SU-DHL-6 (cell line): ENCODE measurements around the gene NUDT8.
"Not testable (repeated sequence)": the region's sequence is repeated elsewhere in the genome, so short reads cannot be mapped to it uniquely, and the experiment has no call there.

Source experiments
- H2AFZ ChIP-seq: fragments of 200-600 bp; sonication (generic); 2 replicates; pipeline ENCODE4 v1.6.1; 2014; ENCODE audit warnings: low read depth, mild to moderate bottlenecking, moderate library complexity, mixed read lengths, antibody characterized with exemption, low read length; ENCODE audit not compliant: severe bottlenecking
- H3F3A ChIP-seq: fragments of 200-600 bp; shearing (Covaris generic); 2 replicates; pipeline ENCODE4 v1.6.0; 2016; ENCODE audit warnings: antibody characterized with exemption, mild to moderate bottlenecking; ENCODE audit not compliant: insufficient read depth
- H3K27ac ChIP-seq: fragments of 200-600 bp; sonication (generic); 2 replicates; pipeline ENCODE4 v1.5.1; 2016; ENCODE audit warnings: low read depth, mild to moderate bottlenecking, low read length, moderate library complexity, mixed read lengths
- H3K27me3 ChIP-seq: fragments of 200-600 bp; sonication (generic), shearing (Covaris generic); 2 replicates; pipeline ENCODE4 v1.6.0; 2014; ENCODE audit warnings: mild to moderate bottlenecking, low read length
- H3K36me3 ChIP-seq: fragments of 200-600 bp; sonication (generic); 2 replicates; pipeline ENCODE4 v1.6.1; 2014; ENCODE audit warnings: mild to moderate bottlenecking, low read length, mixed read lengths
- H3K4me2 ChIP-seq: fragments of 300-600, 200-600 bp; shearing (Covaris generic), sonication (generic); 2 replicates; pipeline ENCODE4 v1.6.0; 2014; ENCODE audit warnings: low read length, low read depth, mild to moderate bottlenecking; ENCODE audit not compliant: poor library complexity, severe bottlenecking
- H3K4me3 ChIP-seq: fragments of 200-600 bp; sonication (generic); 2 replicates; pipeline ENCODE4 v1.5.1; 2014; ENCODE audit warnings: antibody characterized with exemption, low read length, mild to moderate bottlenecking, mixed read lengths; ENCODE audit not compliant: insufficient read depth, poor library complexity, severe bottlenecking
- H3K79me2 ChIP-seq: fragments of 200-600 bp; sonication (generic); 2 replicates; pipeline ENCODE4 v1.6.1; 2014; ENCODE audit warnings: mild to moderate bottlenecking, low read length, moderate library complexity; ENCODE audit not compliant: insufficient read depth
- H3K9ac ChIP-seq: fragments of 200-600 bp; sonication (generic); 2 replicates; pipeline ENCODE4 v1.7.0; 2014; ENCODE audit warnings: mild to moderate bottlenecking, low read length
- H3K9me2 ChIP-seq: fragments of 200-600 bp; sonication (generic); replicated peaks from 2 replicates; pipeline ENCODE4 v1.6.1; 2014; ENCODE audit warnings: low read length; ENCODE audit not compliant: insufficient read depth
- H3K9me3 ChIP-seq: fragments of 200-600 bp; sonication (generic); 2 replicates; pipeline ENCODE4 v1.6.1; 2014; ENCODE audit warnings: low read length, mixed read lengths; ENCODE audit not compliant: insufficient read depth
- H4K20me1 ChIP-seq: fragments of 200-600 bp; sonication (generic); 2 replicates; pipeline ENCODE4 v1.6.1; 2014; ENCODE audit warnings: low read depth, mild to moderate bottlenecking, antibody characterized with exemption, low read length, moderate library complexity, mixed read lengths
- CTCF ChIP-seq: fragments of 200-600 bp; sonication (generic); IDR thresholded peaks from one replicate; pipeline ENCODE4 v1.5.1; 2017; ENCODE audit warnings: antibody characterized with exemption, mild to moderate bottlenecking, low read length, moderate library complexity; ENCODE audit not compliant: insufficient read depth, poor library complexity, severe bottlenecking
- EZH2phosphoT487 ChIP-seq: fragments of 200-600 bp; sonication (generic), shearing (Covaris generic); conservative IDR thresholded peaks from 2 replicates; pipeline ENCODE4 v1.6.1; 2018; ENCODE audit warnings: mild to moderate bottlenecking, antibody characterized with exemption, low read length, moderate library complexity, mixed read lengths

NUDT8 gene

GRCh38 chr11:67627812-67628624 is 1.7 kb downstream of the NUDT8 start:
- no peak for TF ChIP-seq CTCF
- TF ChIP-seq EZH2phosphoT487 = no peak
- Histone ChIP-seq H2AFZ (no peak overlapping the region), H3F3A (peaks cover 4% of the 10 kb centered on the region; the same call in 1 of the 2 replicates), H3K27me3 (no peaks in the 10 kb centered on the region), H3K4me3 (no peak overlapping the region), H3K9me3 (no peaks in the 10 kb centered on the region), H4K20me1 (no peaks in the 10 kb centered on the region), H3K27ac (no peak overlapping the region), H3K36me3 (no peaks in the 10 kb centered on the region), H3K4me2 (peak overlapping the region; percentile 71), H3K9ac (peak overlapping the region; percentile 84), H3K79me2 (no peaks in the 10 kb centered on the region), H3K9me2 (no peaks in the 10 kb centered on the region)

DNA sequence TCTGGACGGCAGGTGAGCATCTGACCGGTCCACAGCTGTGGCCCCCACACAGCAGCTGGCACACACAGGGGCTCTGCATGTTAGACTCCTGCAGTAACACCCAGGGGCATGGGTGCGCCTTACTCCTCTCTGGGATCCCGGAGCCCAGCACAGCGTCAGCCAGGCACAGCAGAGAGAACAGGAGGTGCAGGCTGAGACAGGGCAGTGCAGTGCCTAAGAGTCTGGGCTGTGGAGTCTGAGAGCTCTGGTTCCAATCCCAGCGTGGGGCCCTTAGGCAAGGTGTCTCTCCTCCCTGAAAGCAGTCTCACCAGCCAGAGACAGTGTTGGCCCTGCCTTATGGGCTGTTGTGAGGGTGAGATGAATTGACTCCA is 2.3 kb downstream of the NUDT8 start:
- no peak for TF ChIP-seq CTCF
- no peak for TF ChIP-seq EZH2phosphoT487
- Histone ChIP-seq H3K4me2 (no peak overlapping the region), H3K9me2 (no peaks in the 10 kb centered on the region), H3K4me3 (no peak overlapping the region), H3F3A (peaks cover 4% of the 10 kb centered on the region; the same call in 1 of the 2 replicates), H3K27me3 (no peaks in the 10 kb centered on the region), H3K79me2 (no peaks in the 10 kb centered on the region), H4K20me1 (no peaks in the 10 kb centered on the region), H3K9ac (no peak overlapping the region), H3K36me3 (no peaks in the 10 kb centered on the region), H3K9me3 (no peaks in the 10 kb centered on the region), H3K27ac (no peak overlapping the region), H2AFZ (no peak overlapping the region)

DNA sequence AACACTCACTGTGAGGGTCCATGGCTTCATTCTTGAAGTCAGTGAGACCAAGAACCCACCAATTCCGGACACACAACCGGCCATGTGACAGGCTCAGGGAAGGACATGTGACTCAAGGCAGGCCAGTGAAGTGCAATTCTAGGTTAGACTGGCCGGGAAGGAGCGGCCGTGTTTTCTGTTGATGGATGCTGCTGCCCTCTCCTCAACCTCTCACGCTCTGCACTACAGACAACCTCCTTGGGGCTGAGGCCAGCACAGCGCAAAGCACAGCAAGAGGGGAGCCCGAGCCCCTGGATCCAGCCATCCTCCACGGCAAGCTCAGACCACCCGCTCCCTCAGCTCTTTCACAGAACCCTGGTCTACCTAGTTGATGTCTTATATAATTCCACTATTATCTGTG is 2.8 kb downstream of the NUDT8 start:
- no peaks in the 10 kb centered on the region for H3K79me2 ChIP-seq
- no peak overlapping the region for H3K4me3 ChIP-seq
- no peaks in the 10 kb centered on the region for H3K36me3 ChIP-seq
- no peak overlapping the region for H3K4me2 ChIP-seq
- no peaks in the 10 kb centered on the region for H3K9me2 ChIP-seq
- no peak overlapping the region for H3K27ac ChIP-seq
- no peaks in the 10 kb centered on the region for H3K9me3 ChIP-seq
- no peak overlapping the region for H2AFZ ChIP-seq
- H4K20me1 ChIP-seq = no peaks in the 10 kb centered on the region
- H3K27me3 ChIP-seq = no peaks in the 10 kb centered on the region
- no peak overlapping the region for H3K9ac ChIP-seq
- peaks cover 4% of the 10 kb centered on the region; the same call in 1 of the 2 replicates for H3F3A ChIP-seq
- no peak for TF ChIP-seq CTCF

DNA sequence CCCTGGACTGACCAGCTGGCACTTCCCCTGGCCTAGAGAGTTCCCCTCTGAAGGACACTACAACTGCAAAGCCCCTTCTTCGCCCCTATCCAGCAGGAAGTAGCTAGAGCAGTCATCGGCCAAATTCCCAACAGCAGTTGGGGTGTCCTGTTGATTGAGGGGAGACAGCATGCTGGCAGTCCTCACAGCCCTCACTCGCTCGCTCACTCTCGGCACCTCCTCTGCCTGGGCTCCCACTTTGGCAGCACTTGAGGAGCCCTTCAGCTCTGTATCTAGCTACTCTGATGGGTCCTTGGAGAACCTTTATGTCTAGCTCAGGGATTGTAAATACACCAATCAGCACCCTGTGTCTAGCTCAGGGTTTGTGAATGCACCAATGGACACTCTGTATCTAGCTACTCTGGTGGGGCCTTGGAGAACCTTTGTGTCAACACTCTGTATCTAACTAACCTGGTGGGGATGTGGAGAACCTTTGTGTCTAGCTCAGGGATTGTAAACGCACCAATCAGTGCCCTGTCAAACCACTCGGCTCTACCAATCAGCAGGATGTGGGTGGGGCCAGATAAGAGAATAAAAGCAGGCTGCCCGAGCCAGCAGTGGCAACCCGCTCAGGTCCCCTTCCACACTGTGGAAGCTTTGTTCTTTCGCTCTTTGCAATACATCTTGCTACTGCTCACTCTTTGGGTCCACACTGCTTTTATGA is 3.5 kb downstream of the NUDT8 start:
- not testable (repeated sequence) for H3K9me3 ChIP-seq, H3K36me3 ChIP-seq, H3K4me2 ChIP-seq, H3F3A ChIP-seq, H3K27ac ChIP-seq, H2AFZ ChIP-seq, H3K27me3 ChIP-seq, H3K4me3 ChIP-seq, H3K9me2 ChIP-seq, H3K79me2 ChIP-seq, H4K20me1 ChIP-seq, H3K9ac ChIP-seq

DNA sequence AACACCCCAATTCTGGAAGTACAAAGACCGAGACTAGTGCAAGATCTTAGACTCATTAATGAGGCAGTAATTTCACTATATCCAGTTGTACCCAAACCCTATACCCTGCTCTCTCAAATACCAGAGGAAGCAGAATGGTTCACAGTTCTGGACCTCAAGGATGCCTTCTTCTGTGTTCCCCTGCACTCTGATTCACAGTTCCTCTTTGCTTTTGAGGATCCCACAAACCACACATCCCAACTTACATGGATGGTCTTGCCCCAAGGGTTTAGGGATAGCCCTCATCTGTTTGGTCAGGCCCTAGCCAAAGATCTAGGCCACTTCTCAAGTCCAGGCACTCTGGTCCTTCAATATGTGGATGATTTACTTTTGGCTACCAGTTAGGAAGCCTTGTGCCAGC is 5.9 kb downstream of the NUDT8 start:
- not testable (repeated sequence) for H3K36me3 ChIP-seq, H3K9me3 ChIP-seq, H3K9ac ChIP-seq, H3K9me2 ChIP-seq, H3F3A ChIP-seq, H3K27me3 ChIP-seq, H2AFZ ChIP-seq, H3K4me3 ChIP-seq, H3K79me2 ChIP-seq, H3K27ac ChIP-seq, H4K20me1 ChIP-seq, H3K4me2 ChIP-seq
